AG09309 (cell line): ENCODE data around the gene APEX1.
"Not testable (repeated sequence)": the region's sequence is repeated elsewhere in the genome, so short reads cannot be mapped to it uniquely, and the experiment has no call there.

Experiments
- DNase-seq: peaks from one replicate; pipeline ENCODE4 v3.0.0-alpha.2; 2010; ENCODE audit warnings: low read depth
- H3K4me3 ChIP-seq: 2 replicates; pipeline ENCODE4 v1.5.1; 2011; ENCODE audit warnings: mild to moderate bottlenecking, low read depth, low read length, moderate library complexity; ENCODE audit not compliant: control insufficient read depth
- TF ChIP-seq, protein P1 (sequence below): IDR thresholded peaks from 2 replicates; pipeline ENCODE4 v1.5.1; 2011; ENCODE audit warnings: mild to moderate bottlenecking, low read depth, low read length, inconsistent platforms; ENCODE audit not compliant: insufficient read depth, control insufficient read depth; ENCODE audit errors: missing control alignments

Gene APEX1

DNA sequence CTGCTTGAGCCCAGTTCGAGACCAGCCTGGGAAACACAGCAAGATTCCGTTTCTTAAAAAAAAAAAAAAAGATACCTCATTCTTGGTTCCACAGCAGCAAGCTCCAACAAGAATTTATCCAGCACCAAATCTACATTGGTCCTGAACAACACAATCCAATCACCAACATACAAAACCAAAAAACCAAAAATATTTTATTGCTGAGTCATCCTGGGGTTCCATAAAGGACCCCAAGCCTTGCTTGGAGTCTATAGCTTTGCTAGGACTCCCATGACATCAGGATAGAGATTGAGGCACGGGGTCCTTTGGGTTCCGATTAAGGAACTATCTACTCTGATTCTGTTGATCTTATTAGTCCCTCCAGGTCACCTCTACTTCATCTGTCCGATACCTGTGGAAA, 8.1 kb upstream of the APEX1 start:
- TF ChIP-seq, protein P1, sequence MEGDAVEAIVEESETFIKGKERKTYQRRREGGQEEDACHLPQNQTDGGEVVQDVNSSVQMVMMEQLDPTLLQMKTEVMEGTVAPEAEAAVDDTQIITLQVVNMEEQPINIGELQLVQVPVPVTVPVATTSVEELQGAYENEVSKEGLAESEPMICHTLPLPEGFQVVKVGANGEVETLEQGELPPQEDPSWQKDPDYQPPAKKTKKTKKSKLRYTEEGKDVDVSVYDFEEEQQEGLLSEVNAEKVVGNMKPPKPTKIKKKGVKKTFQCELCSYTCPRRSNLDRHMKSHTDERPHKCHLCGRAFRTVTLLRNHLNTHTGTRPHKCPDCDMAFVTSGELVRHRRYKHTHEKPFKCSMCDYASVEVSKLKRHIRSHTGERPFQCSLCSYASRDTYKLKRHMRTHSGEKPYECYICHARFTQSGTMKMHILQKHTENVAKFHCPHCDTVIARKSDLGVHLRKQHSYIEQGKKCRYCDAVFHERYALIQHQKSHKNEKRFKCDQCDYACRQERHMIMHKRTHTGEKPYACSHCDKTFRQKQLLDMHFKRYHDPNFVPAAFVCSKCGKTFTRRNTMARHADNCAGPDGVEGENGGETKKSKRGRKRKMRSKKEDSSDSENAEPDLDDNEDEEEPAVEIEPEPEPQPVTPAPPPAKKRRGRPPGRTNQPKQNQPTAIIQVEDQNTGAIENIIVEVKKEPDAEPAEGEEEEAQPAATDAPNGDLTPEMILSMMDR: no peak
- no peak overlapping the region for H3K4me3 ChIP-seq
- no peak for DNase-seq

DNA sequence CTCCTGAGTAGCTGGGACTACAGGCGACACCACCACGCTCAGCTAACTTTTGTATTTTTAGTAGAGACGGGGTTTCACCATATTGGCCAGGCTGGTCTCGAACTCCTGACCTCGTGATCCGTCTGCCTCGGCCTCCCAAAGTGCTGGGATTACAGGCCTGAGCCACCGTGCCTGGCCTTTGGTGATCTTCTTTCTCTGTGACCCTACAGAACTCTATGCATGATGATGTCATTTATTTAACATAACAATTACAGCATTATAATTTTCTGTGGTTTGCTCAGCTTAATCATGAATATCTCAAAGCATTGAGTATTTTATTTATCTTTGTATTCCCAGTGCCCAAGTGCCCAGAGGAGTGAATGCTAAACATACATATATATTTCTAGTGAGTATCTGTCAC, 2.2 kb upstream of the APEX1 start:
- H3K4me3 ChIP-seq: not testable (repeated sequence)

DNA sequence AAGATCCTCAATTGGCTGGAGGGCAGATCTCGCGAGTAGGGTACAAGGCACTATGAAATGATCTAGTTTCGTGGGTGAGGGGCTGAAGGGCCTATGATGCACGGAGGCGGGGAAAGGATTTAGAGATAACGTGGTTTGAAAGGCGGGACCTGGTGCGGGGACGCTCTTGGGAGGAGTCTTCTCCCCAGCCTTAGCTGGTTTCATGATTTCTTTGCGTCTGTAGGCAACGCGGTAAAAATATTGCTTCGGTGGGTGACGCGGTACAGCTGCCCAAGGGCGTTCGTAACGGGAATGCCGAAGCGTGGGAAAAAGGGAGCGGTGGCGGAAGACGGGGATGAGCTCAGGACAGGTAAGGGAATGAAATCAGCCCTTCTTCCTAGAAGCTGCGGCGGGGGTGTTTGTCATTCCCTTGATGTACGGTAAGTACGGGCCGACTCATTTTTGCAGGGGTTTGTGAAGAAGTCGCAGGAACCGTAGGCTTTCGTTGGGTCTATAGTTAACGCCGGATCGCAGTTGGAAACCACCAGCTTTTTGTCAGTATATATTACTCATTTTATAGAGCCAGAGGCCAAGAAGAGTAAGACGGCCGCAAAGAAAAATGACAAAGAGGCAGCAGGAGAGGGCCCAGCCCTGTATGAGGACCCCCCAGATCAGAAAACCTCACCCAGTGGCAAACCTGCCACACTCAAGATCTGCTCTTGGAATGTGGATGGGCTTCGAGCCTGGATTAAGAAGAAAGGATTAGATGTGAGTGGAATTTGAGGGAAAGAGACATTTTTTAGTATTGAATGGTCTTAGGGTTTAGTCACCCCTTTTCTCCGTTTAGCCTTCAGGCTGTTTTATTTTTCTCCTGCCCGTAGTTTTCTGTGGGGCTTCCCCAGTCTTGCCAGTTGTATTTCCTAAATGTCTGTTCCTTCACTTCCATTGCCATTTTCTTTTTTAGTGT, 602 bp downstream of the APEX1 start:
- H3K4me3 ChIP-seq: peak overlapping the region; percentile 88
- TF ChIP-seq, protein P1: no peak
- peak; percentile 66 for DNase-seq

More for the DNA sequence above, 2.2 kb upstream of the APEX1 start:
- not testable (repeated sequence) for DNase-seq

DNA sequence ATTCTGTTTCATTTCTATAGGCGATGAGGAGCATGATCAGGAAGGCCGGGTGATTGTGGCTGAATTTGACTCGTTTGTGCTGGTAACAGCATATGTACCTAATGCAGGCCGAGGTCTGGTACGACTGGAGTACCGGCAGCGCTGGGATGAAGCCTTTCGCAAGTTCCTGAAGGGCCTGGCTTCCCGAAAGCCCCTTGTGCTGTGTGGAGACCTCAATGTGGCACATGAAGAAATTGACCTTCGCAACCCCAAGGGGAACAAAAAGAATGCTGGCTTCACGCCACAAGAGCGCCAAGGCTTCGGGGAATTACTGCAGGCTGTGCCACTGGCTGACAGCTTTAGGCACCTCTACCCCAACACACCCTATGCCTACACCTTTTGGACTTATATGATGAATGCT, 1.9 kb downstream of the APEX1 start:
- TF ChIP-seq, protein P1: no peak
- no peak for DNase-seq
- H3K4me3 ChIP-seq: no peak overlapping the region

DNA sequence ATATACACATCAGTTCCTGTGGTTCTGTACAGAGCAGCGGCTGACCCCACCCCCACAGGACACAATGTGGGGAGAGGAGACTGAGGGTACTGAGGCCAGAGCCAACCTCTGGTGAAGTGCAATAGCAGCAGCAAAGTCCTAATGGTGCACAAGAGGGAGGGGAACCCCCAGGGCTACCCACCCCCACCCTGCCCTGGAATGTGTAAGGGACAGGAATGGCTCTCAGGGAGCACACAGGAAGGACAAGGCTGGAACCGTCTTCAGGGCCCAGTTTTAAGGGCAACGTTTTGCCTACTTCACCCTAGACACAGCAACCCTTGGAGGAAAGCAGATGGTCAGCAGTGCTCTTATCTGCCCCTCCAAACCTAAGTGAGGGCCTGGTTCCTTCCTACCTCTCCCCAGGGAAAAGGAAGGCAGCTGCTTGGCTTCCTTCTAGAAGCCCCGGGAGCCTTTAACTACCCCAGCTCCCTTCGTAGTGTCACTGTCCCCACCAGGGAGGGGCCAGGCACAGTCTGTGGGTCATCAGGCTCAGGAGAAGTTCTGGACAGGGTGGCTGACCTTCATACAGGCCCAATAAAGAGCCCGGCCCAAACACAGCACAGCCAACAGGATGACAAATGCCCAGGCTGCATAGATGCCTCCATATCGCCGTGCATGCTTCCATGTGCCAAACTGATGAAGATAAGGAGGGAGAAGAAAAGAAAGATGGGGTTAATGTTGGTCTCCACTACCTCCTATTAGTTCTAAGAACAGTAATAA, 3.2 kb downstream of the APEX1 start:
- DNase-seq: no peak
- H3K4me3 ChIP-seq: no peak overlapping the region
- TF ChIP-seq, protein P1: no peak

DNA sequence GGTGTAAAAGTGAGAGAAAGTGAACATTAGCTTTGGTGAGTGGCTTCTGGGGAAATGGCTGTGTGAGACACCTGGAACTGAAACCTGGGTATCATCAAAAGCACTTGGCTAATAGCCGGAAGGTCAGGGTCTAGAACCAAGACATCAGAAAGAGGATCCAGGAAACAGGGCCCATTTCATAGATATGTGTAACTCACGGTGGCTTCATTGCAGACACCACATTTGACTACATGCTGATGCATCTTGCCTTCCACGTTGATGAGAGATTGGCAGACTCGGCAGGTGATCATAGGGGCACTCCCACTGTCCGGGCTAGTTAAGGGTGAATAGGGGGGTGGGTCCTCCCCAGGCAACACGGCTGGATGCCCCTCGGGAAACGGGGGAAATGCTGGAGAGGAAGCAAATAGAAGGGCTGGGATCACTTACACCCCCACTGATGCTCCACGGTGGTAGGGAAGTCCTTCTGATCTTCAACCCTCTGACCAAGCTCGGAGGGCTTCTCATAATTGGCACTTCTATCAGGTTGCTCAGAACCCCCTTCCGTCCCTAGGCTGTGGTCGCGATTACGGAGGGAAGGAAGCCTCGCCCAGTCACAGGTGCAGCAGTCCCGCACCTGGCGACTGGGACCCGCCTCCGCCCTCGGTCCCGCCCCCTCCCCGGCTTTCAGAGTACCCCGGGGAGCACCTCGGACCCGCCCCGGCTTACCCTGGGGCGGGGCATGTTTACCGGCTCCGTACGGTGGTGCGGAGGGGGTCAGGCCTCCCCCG, 5.6 kb downstream of the APEX1 start:
- TF ChIP-seq, protein P1: no peak
- DNase-seq: no peak
- peak overlapping the region; percentile 59 for H3K4me3 ChIP-seq
